Activated CD4-positive, alpha-beta T cell treated with anti-CD3 and anti-CD28 coated beads for 1 hour (primary cell): ENCODE results near the gene SPON1.
"Not testable (repeated sequence)": the region's sequence is repeated elsewhere in the genome, so short reads cannot be mapped to it uniquely, and the experiment has no call there.

ENCODE experiments used
- DNase-seq: peaks from one replicate; pipeline ENCODE4 v3.0.0-alpha.2; 2020

SPON1 gene

DNA sequence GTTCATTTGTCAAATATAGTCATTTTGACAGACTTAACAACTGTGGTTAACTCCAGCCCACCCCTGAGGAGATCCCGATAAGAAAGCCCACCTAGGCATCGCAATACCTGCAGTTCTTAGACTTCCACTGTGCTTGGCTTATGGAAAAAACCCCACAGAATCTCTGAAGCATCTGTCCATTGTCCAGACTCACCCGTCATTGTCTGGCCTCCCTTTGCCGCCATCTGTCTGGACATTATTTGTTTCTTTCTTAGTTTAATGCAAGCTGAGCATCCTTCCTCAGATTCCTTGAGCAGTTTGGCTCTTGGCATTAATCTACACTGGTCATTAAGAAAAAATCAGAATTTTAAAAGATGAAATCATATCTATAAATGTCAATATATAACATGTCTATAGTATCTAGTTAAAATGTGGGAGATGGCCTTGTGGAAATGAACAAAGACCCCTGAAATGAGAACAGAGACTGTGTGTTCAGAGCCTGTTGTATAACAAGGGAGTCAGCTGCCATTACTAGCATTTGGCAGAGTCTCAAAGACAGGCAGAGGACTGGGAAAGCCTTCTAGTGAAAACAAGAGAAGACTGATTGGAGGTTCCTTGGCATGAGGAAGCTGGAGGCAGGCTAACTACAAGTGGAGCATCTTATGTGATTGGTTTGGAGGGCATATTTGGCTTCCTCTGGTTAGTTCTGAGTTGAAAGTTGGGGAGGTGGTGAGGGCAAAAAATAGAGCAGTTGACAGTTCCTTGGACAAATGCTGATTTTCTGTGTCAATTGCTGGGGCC is 80.4 kb downstream of the SPON1 start:
- DNase-seq = no peak

DNA sequence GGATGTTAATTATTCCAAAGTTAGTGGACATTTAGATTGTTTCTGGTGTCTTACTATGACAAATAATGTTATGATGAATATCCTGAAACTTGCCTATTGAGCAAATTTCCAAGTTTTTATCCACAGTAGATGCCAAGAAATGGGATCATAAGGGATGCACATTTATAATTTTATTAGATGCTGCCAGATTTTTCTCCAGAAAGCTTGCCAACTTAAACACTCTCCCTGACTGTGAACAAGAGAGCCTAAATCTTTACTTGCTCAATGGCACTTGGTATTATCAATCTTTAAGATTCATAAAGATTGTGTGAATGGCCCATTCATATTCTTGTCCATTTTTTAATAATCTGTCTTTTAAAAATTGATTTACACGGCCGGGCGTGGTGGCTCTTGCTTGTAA is 82.4 kb downstream of the SPON1 start:
- no peak for DNase-seq

DNA sequence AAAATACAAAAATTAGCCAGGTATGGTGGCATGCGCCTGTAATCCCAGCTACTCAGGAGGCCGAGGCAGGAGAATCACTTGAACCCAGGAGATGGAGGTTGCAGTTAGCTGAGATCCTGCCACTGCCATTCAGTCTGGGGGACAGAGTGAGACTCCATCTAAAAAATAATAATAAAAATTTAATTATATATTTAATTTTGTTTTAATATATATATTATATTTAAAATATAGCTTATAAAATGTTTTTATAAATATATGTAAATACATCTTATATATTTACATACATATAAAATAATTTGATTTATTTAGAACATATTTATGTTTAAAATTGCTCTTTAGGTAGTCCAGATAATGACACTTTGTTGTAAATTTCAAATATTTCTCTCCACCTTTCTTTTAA is 82.9 kb downstream of the SPON1 start:
- no peak for DNase-seq

DNA sequence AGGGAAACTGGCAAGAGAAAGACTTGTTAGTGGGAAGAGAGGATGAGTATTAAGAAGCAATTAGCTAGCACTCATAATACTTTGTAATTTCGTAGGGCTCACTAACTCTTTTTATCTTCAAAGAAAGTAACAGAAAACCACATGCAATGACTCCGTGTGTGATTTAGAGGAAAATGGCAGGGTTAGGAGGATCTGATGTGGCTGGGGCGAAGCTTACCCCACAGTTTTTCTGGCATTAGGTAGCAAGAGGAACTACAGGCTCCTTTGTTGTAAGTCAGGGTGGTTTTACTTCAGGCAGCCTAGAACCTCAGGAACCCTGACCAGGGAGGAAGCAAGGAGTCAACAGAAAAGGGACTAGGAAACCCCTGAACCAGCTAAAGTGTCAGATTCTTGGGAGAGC is 89.7 kb downstream of the SPON1 start:
- no peak for DNase-seq

DNA sequence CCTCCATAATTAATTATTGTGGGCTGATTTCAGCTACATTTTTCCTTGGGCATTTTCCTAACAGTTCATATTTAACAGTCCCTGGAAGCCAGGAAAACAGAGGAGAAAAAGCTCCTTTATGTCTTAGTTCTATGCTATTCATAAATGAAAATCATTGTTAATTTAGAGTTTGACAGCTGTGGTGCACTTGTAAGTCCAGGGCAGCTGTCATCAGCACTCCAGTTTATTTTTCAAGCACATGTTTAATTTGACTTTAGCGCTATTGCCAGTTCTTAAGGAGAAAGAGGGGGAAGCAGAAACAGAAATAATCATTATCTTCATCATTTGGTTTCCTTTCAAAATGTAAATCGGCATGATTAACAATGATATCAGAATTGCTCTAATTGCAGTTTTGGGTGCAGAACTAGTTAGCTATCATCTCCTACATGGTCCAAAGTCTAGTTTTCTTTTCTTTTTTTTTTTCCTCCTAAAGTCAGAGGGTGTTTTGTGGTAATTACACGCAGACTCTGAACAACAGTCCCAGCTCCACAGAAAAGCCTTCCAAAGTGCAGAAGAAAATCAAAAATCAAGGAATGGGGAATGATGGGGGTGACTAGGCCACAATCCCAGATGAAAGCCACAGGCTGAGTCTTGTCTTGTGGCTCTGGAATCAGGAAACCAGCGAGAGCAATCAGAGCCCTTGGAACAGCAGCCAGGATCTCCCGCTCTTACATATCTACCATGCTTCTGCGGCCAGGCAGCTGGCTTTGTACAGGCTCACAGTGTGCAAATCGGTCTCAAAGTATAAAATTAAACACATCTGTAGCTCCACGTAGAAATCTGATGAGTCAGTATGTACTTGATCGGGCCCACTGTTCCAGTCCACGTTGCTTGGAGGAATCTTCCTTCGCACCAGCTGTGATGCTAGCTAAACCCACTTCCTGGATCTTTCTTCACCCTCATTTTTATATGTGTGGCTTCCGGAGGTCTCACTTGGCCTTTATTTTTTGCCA is 91.9 kb downstream of the SPON1 start:
- DNase-seq = no peak

DNA sequence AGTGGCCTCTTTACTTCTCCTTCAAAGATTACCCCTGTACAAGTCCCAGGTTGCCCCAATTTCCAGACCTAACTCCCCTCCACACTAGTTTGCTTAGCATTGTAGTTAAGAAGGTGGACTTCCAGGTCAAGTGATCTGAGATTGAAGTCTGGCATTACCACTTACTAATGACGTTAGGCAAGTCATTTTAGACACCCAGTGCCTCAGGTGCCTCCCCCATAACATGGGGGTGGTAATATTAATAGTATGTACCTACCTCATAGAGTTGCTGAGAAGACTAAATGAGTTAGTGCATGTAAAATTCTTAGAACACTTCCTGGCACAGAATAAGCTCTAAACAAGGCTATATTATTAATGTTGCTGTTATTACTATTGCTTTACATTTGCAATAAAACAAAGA is 93.4 kb downstream of the SPON1 start:
- DNase-seq = no peak

DNA sequence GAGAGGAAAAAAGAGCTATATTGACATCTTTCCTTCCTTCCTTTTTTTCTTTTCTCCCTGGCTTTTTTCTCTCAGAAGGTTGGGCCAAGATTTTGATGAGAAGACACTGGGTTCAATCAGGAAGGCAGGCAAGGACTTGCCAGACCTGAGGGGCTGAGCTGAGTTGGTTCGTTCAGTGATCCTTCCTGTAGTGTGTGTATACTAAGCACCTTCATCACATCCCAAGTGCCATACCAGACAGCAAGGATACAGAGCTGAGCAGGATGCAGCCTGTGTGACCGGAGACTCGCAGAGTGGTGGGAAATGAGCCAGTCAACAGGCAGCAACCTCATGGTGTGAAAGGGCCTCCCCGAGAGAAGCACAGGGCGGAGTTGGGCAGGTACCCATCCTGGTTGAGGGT is 95.5 kb downstream of the SPON1 start:
- DNase-seq = no peak

DNA sequence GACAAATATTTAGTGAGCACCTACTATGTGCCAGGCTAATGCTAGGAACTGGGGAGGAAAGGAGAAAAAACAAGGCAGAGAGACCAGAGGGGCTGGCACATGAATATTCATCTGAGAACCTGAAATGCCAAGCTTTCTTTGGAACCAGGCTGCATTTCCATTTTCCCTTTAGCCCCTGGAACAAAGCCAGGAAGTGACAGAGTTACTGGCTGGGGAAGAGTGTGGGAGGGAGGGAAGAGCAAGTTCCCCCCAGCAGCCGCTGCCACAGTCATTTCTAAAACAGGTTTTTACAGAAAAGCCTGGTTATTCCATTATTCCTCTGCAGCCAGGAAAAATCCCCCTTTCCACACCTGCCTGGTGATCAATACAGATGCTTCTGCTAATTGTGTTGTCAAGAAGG is 97.0 kb downstream of the SPON1 start:
- DNase-seq = no peak

DNA sequence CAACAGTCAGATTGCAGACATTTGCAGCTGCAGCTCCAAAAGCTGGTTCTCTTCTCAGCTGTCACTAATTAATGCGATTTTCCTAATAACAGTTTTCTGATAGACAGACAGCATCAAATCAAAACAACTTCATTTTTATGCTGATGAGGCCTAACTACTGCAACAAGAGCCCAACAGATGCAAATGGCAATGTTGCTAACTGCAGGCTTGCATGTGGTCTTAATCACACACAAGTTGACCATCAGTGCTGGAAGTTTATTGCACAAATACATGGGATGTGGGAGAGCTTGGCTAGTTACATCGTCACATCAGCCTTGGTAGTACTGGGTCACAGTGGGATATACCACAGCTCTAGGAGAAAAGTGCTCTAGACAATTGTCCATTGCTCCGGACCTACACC is 99.2 kb downstream of the SPON1 start:
- no peak for DNase-seq

DNA sequence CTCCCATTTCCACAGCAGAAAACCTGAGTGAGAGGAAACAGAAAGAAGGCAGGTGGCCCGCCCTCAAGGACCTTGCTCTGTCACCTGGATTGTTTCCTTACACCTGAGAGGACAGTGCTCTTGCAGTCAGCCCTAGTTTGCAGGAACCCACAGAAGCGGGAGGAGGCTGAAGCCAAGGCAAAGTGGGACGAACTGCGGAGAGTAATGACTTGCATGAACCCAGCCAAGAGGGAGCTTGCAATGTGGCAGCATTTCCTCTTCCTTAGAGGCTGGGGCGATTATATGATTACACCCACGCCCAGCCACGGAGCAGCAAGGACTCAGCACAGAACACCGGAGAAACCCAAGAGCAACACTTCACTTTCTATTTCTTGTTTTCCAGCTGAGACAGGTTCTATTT is 102.6 kb downstream of the SPON1 start:
- DNase-seq = no peak

DNA sequence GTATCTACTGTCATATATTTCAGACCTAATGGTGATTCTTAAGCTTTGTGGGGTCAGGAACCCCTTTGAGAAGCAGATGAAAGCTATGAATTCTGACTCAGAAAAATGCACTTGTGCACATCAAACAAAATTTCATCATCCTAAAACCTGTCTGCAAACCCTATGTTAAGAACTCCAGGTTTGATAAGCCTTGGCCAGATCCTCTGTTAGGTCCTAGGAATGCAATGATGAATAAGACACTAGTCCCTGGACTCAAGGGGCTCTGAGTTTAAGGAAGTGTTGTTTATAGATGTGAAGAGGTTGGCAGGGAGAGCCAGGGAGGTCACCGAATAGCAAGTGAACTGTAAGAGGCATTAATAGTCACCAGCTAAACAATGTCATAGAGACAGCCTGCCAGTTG is 103.2 kb downstream of the SPON1 start:
- DNase-seq = no peak

DNA sequence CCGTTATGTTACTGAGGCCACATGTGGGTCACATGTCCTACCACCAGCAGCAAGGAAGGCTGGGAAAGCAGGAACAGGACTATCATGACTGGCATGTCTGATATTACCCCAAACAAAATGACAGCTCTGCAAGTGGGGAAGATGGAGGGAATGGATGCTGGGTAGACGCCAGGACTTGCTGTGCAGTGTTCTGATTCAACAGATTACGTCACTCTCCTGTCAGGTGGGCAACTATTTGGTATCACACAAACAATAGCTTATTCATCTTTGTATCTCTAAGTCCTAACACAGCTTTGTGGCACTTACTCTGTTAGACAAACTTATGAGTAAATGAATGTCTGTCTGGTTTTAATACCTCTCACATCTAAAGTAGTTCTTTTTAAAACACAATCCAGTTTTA is 105.2 kb downstream of the SPON1 start:
- no peak for DNase-seq

DNA sequence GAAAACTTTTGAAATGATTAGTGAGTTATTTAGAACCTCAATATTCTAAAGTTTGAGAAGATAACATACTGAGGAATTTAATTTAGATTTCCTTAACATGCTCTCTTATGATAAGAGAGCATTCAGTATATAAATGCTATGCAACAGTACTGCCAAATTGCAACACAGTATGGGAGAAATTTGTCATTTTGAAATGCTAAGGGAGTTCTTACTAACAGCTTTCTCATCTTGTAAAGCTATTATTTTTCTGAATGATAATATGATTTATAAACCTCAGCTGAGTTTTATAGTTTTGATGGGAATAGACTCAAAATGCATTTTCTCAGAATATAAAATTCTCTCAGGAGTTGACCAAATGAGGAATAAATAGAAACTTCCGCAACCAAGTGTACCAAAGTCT is 108.4 kb downstream of the SPON1 start:
- no peak for DNase-seq

DNA sequence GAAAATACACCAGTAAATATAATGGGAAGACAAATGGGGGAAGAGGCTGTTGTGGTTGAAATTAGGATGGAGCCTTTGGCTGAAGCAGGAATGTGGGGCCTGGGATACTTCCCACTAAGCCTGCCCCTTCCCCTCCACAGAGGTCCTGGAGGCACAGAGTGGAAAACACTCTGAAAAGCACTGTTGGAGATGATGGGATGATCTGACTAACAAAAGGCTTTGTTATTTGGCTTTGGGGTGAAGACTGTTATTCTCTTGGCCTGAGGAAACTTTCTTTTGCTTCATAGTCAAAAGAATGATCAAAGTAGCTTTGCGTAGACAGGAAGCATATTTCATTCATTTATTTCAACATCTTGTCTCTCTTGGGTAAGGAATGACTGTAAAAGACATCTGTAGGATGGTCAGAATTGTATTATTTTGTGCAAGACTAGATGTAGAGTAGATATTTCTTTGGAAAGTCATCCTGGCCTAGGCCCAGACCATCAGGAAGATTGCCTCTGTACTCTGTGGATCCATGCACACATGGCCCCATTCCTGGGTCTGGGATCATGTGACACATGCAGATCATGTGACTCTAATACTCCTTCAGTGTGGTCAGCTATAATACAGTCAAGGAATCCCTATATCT is 111.4 kb downstream of the SPON1 start:
- no peak for DNase-seq

DNA sequence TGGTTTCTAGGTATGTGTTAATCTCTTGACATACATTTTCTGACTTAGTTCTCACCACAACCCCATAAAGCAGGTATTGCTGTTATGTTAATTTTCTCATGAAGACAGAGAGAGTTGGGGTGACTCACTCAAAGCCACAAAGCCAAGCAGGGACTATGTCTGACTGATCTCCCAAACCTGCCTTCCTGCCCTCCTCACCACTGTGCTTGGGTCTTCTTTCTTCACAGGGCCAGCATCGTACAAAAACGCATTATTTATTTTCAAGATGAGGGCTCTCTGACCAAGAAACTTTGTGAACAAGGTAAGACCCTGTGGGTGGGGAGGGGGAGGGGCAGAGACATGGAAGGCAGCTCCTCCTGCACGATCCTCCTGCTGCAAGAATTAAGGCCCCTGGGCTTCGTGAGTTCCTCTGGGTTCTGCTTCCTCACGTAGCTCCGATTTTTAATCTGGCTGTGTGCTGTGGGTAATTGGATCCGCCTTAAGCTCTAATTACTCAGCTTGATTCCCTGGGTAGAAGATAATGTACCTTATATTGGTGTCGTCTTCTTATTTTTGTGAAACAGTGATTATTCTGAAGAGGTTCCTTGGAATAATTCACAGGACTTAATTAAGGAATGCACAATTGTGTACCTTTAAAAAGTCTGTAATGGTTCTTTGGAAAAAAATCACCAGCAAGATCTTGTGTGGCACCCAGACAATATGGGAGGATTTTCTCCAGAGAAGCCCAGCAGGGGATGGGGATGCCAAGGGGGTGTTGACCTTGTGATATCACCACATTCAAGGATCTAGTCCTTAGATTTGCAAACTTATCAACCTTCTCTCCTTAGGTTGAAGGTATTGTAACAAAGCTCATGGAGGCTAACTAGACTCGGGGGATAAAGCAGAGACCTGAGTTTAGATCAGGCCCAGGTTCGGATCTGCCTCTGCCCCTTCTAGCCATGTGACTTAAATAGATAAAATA is 112.9 kb downstream of the SPON1 start:
- DNase-seq = peak; percentile 37

DNA sequence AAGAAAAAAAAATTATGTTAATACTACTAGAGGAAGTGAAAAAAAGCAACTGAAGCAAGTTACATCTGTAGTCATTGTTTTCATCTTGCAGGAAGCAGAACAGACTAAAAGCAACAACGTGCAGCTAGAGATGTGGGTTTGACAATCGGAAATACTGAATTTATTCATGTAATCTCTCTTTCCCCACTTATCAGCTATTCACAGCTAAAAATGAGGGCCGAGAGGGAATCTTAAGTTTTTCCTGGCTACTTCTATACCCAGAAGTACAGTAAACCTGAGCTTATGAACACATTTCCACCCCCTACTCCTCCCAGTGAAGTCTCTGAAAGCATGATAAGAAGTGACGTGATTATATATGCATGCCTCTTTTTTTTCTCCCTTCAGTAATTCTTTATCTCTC is 116.5 kb downstream of the SPON1 start:
- no peak for DNase-seq

DNA sequence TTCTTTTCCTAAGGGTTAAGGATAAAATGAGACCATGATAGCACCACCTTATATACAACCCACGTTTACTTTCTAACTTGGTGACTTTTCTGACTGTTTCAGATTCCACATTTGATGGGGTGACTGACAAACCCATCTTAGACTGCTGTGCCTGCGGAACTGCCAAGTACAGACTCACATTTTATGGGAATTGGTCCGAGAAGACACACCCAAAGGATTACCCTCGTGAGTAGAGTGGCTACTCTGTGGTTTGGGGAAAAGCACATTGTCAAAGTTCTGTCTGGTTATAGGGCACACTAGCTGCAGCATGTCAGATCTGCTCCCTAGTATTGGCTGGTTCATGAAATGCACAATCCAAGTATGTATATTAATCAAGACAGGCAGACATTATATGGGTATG is 117.3 kb downstream of the SPON1 start:
- DNase-seq = no peak

DNA sequence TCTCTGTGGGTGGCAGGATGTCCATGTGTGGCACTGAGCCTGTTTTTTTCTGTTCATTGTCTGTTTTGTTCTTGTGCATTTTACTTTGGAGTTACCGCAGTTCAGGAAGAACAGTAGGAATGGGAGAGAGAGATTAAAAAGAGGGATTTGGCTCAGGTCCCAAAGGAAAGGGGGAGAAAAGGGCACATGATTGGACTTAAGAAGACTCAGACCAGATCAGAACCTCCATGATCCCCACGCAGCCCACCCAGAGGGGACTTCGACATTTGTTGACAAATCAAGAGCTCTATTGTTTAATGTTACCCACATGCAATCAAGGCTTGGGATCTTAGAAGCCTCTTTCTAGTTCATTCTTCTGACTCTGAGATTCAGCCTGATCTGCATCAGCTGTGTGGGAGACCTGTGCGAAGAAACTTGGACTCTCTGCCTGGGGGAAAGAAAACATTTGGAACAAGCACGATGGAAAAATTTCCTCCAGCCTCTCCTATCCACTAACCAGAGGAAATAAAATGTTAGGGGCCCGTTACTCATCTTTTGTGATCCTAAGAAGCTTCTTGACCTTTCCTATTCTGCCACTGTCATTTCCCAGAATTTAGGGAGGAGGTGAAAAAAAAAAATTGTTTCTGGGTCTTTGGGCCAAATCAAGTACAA is 119.2 kb downstream of the SPON1 start:
- DNase-seq = no peak

DNA sequence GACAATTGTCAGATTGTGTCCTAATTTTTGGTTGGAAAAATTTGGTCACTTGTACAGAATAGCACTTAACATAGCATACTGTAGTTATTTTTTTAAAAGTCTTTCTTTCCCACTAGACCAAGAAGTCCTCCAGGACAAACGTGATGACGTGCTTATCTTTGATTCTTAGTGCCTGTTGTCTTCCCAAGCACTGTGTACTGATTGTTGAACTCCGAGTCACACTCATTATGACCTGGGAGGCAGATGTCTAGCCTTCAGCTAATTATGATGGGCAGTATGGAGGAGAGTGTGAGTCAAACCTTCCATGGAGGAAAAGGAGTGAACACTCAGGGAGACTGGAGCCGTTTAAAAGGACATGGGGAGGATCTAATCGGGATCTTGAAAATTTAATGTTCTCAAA is 119.8 kb downstream of the SPON1 start:
- no peak for DNase-seq

DNA sequence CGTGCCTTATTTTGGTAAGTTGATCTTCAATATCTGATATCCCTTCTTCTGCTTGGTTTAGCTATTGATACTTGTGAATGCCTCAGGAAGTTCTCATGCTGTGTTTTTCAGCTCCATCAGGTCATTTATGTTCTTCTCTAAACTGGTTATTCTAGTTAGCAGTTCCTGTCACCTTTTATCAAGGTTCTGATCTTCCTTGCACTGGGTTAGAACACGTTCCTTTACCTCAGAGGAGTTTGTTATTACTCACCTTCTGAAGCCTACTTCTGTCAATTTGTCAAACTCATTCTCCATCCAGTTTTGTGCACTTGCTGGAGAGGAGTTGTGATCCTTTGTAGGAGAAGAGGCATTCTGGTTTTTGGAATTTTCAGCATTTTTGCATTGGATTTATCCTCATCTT is 126.3 kb downstream of the SPON1 start:
- not testable (repeated sequence) for DNase-seq

DNA sequence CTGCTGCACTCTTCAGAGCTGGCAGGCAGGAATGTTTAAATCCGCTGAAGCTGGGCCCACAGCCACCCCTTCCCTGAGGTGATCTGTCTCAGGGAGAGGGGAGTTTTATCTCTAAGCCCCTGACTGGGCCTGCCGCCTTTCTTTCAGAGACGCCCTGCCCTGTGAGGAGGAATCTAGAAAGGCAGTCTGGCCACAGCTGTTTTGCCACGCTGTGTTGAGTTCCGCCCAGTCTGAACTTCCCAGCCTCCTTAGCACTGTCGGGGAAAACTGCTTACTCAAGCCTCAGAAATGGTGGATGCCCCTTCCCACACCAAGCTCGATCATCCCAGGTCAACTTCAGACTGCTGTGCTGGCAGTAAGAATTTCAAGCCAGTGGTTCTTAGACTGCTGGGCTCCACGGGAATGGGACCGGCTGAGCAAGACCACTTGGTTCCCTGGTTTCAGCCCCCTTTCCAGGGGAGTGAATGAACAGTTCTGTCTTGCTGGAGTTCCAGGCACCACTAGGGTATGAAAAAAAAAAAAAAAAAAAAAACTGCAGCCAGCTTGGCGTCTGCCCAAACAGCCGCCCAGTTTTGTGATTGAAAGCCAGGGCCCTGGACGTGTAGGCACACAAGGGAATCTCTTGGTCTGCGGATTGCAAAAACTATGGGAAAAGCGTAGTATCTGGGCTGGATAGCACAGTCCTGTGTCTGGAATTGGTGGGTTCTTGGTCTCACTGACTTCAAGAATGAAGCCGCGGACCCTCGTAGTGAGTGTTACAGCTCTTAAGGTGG is 127.4 kb downstream of the SPON1 start:
- no peak for DNase-seq
